Glutamatergic neuron (in vitro differentiated cells): Measurements from ENCODE around the gene ZFP42. TPM values are rescaled to one million over a fixed set of nuclear protein-coding genes. Genes with fewer than 3 reads are reported as not detected.
A peak's percentile ranks its signal among the peaks of the same experiment; 100 is the strongest.
"Not testable (repeated sequence)": the region's sequence is repeated elsewhere in the genome, so short reads cannot be mapped to it uniquely, and the experiment has no call there.

Source experiments
- DNase-seq: peaks from one replicate; pipeline ENCODE4 v3.0.0; 2022
- H3K27ac Mint-ChIP-seq: one replicate; pipeline ENCODE4 v1.8.0; 2020; ENCODE audit warnings: mild to moderate bottlenecking, mixed read lengths, inconsistent platforms; ENCODE audit not compliant: unreplicated experiment
- H3K27me3 Mint-ChIP-seq: one replicate; pipeline ENCODE4 v1.8.0; 2020; ENCODE audit warnings: mild to moderate bottlenecking, moderate library complexity, mixed read lengths, inconsistent platforms; ENCODE audit not compliant: unreplicated experiment
- H3K36me3 Mint-ChIP-seq: one replicate; pipeline ENCODE4 v1.8.0; 2020; ENCODE audit warnings: mild to moderate bottlenecking, mixed read lengths, inconsistent platforms; ENCODE audit not compliant: unreplicated experiment
- H3K4me1 Mint-ChIP-seq: one replicate; pipeline ENCODE4 v1.8.0; 2020; ENCODE audit warnings: mild to moderate bottlenecking, low read depth, mixed read lengths, inconsistent platforms; ENCODE audit not compliant: unreplicated experiment
- H3K4me3 Mint-ChIP-seq: one replicate; pipeline ENCODE4 v1.8.0; 2020; ENCODE audit warnings: mild to moderate bottlenecking, mixed read lengths, inconsistent platforms; ENCODE audit not compliant: unreplicated experiment
- H3K9me3 Mint-ChIP-seq: one replicate; pipeline ENCODE4 v1.8.0; 2020; ENCODE audit warnings: mild to moderate bottlenecking, moderate library complexity, mixed read lengths, inconsistent platforms; ENCODE audit not compliant: unreplicated experiment
- CTCF ChIP-seq: fragments of 200-600 bp; sonication (generic); IDR thresholded peaks from one replicate; pipeline ENCODE4 v1.5.0; 2021; ENCODE audit not compliant: partially characterized antibody, unreplicated experiment
- total RNA-seq: library from RNA; stranded (reverse); fragmentation: NEBNext Ultra II Directional; extraction: Animal tissue kit (Norgen Biotek cat#: 25700); gene quantifications from one replicate; pipeline ENCODE4 v1.2.1, GENCODE V29; 2021; ENCODE audit not compliant: unreplicated experiment

Gene ZFP42
- total RNA-seq, 1 donor from 2014 or later: 17.4 TPM

- TF ChIP-seq CTCF: no peak
- Mint-ChIP-seq H3K36me3 (no peaks in the 10 kb centered on the region), H3K27me3 (peaks cover 3% of the 10 kb centered on the region), H3K4me3 (no peak overlapping the region), H3K9me3 (no peaks in the 10 kb centered on the region), H3K27ac (no peak overlapping the region), H3K4me1 (peaks cover 7% of the 10 kb centered on the region)
- DNase-seq: no peak
These were observed 23.4 kb upstream of the ZFP42 start for GRCh38 chr4:187972135-187972534.

GRCh38 chr4:187983746-187984145 is 11.8 kb upstream of the ZFP42 start:
- no peak for DNase-seq
- no peaks in the 10 kb centered on the region for H3K4me1 Mint-ChIP-seq
- H3K27ac Mint-ChIP-seq: no peak overlapping the region
- no peaks in the 10 kb centered on the region for H3K9me3 Mint-ChIP-seq
- H3K36me3 Mint-ChIP-seq: no peaks in the 10 kb centered on the region
- H3K4me3 Mint-ChIP-seq: no peak overlapping the region
- peaks cover 4% of the 10 kb centered on the region for H3K27me3 Mint-ChIP-seq
- no peak for TF ChIP-seq CTCF

- Mint-ChIP-seq H3K4me1 (no peaks in the 10 kb centered on the region), H3K27ac (peak overlapping the region; percentile 24), H3K4me3 (no peak overlapping the region), H3K27me3 (peaks cover 9% of the 10 kb centered on the region), H3K9me3 (peaks cover 9% of the 10 kb centered on the region), H3K36me3 (peaks cover 13% of the 10 kb centered on the region)
- DNase-seq: no peak
- TF ChIP-seq CTCF: no peak
These were observed 2.6 kb upstream of the ZFP42 start for GRCh38 chr4:187992971-187993370.

- Mint-ChIP-seq H3K36me3 (peaks cover 13% of the 10 kb centered on the region), H3K27ac (no peak overlapping the region), H3K4me1 (no peaks in the 10 kb centered on the region), H3K9me3 (peaks cover 9% of the 10 kb centered on the region), H3K4me3 (no peak overlapping the region), H3K27me3 (peaks cover 9% of the 10 kb centered on the region)
- no peak for DNase-seq
- TF ChIP-seq CTCF: peak; percentile 33
These were observed 1.7 kb upstream of the ZFP42 start for GRCh38 chr4:187993827-187994226.

GRCh38 chr4:187996502-187997177 is 1.1 kb downstream of the ZFP42 start:
- H3K27ac Mint-ChIP-seq: peak overlapping the region; percentile 84

GRCh38 chr4:187997991-187998390 is 2.4 kb downstream of the ZFP42 start:
- not testable (repeated sequence) for H3K9me3 Mint-ChIP-seq, DNase-seq, H3K36me3 Mint-ChIP-seq, H3K27ac Mint-ChIP-seq, H3K4me1 Mint-ChIP-seq, H3K27me3 Mint-ChIP-seq
- H3K4me3 Mint-ChIP-seq: peak overlapping the region; percentile 34

More at GRCh38 chr4:187996502-187997177, 1.1 kb downstream of the ZFP42 start:
- peak; percentile 41 for DNase-seq
- Mint-ChIP-seq H3K4me3 (peak overlapping the region; percentile 83), H3K27me3 (peaks cover 10% of the 10 kb centered on the region), H3K36me3 (peaks cover 10% of the 10 kb centered on the region), H3K4me1 (peaks cover 2% of the 10 kb centered on the region), H3K9me3 (peaks cover 9% of the 10 kb centered on the region)
- TF ChIP-seq CTCF: no peak
